CD14-positive monocyte (primary cell): ENCODE data around the gene RANGRF. TPM values are rescaled to one million over a fixed set of nuclear protein-coding genes. Genes with fewer than 3 reads are reported as not detected.
A peak's percentile ranks its signal among the peaks of the same experiment; 100 is the strongest.

Experiments
- DNase-seq, 3 donors: peaks; one replicate each; pipeline ENCODE4 v3.0.0-alpha.2; 2011 to 2022
- H2AFZ ChIP-seq: 2 replicates; pipeline ENCODE4 v1.6.0; 2012; ENCODE audit warnings: mild to moderate bottlenecking, low read depth, low read length, inconsistent platforms; ENCODE audit not compliant: insufficient read depth, poor library complexity, severe bottlenecking
- H3K27ac ChIP-seq, 2 donors: 1 replicate in 1 of 2; 2 replicates in 1 of 2; pipeline ENCODE4 v1.5.1; 2012 to 2013; ENCODE audit warnings: low read length in 2 of 2, control low read depth in 1 of 2, inconsistent platforms in 1 of 2, low read depth in 1 of 2, mild to moderate bottlenecking in 1 of 2
- H3K27me3 ChIP-seq, 2 donors: one replicate each; pipeline versions ENCODE4 v1.6.0 to v1.6.1; 2011 to 2013; ENCODE audit warnings: low read length in 2 of 2; ENCODE audit not compliant: control insufficient read depth in 2 of 2, insufficient read depth in 2 of 2
- H3K36me3 ChIP-seq, 2 donors: replicated peaks in 1 of 2; 1 replicate in 1 of 2; 2 replicates in 1 of 2; pipeline versions ENCODE4 v1.5.1 to v1.6.1; 2012 to 2013; ENCODE audit warnings: low read length in 2 of 2, control low read depth in 1 of 2, inconsistent platforms in 1 of 2, mild to moderate bottlenecking in 1 of 2; ENCODE audit not compliant: insufficient read depth in 2 of 2, control insufficient read depth in 1 of 2
- H3K4me1 ChIP-seq, 2 donors: 1 replicate in 1 of 2; 2 replicates in 1 of 2; pipeline versions ENCODE4 v1.5.1 to v1.6.1; 2012 to 2013; ENCODE audit warnings: low read length in 2 of 2, control low read depth in 1 of 2, inconsistent platforms in 1 of 2, mild to moderate bottlenecking in 1 of 2, moderate library complexity in 1 of 2; ENCODE audit not compliant: insufficient read depth in 2 of 2, control insufficient read depth in 1 of 2
- H3K4me2 ChIP-seq: replicated peaks from 2 replicates; pipeline ENCODE3; 2012; ENCODE audit warnings: low read length, moderate library complexity, mild to moderate bottlenecking; ENCODE audit not compliant: poor library complexity, severe bottlenecking; ENCODE audit errors: extremely low read depth
- H3K4me3 ChIP-seq, 3 experiments: fragments of 200-600 bp in 1 of 3; sonication (generic) in 1 of 3; replicated peaks in 1 of 3; 1 replicate in 2 of 3; 2 replicates in 1 of 3; pipeline ENCODE4 v1.5.1; 2011 to 2013; ENCODE audit warnings: low read length in 3 of 3, mild to moderate bottlenecking in 3 of 3, control low read depth in 2 of 3, low read depth in 2 of 3, inconsistent platforms in 1 of 3, moderate library complexity in 1 of 3
- H3K79me2 ChIP-seq: 2 replicates; pipeline ENCODE4 v1.6.0; 2012; ENCODE audit warnings: mild to moderate bottlenecking, control low read depth, inconsistent platforms, low read length, moderate library complexity; ENCODE audit not compliant: insufficient read depth
- H3K9ac ChIP-seq: 2 replicates; pipeline ENCODE4 v1.6.0; 2017; ENCODE audit warnings: low read length, mild to moderate bottlenecking; ENCODE audit not compliant: insufficient read depth, poor library complexity, severe bottlenecking
- H3K9me3 ChIP-seq, 2 donors: replicated peaks in 1 of 2; 1 replicate in 1 of 2; 2 replicates in 1 of 2; pipeline versions ENCODE4 v1.5.1 to v1.6.1; 2012 to 2013; ENCODE audit warnings: low read length in 2 of 2, control low read depth in 1 of 2; ENCODE audit not compliant: control insufficient read depth in 1 of 2, insufficient read depth in 1 of 2
- H4K20me1 ChIP-seq: 2 replicates; pipeline ENCODE4 v1.6.0; 2012; ENCODE audit warnings: mild to moderate bottlenecking, low read length, control low read depth, moderate library complexity; ENCODE audit not compliant: insufficient read depth
- H3K27ac Mint-ChIP-seq, 7 donors: one replicate each; pipeline ENCODE4 v1.8.0; 2020; ENCODE audit warnings: mild to moderate bottlenecking in 7 of 7, mixed read lengths in 7 of 7, moderate library complexity in 6 of 7, inconsistent platforms in 2 of 7
- H3K27me3 Mint-ChIP-seq, 3 donors: one replicate each; pipeline ENCODE4 v1.8.0; 2021 to 2022; ENCODE audit warnings: low read depth in 3 of 3, mild to moderate bottlenecking in 3 of 3, mixed read lengths in 3 of 3, moderate library complexity in 3 of 3, inconsistent platforms in 1 of 3
- H3K36me3 Mint-ChIP-seq, 2 donors: one replicate each; pipeline ENCODE4 v1.8.0; 2020; ENCODE audit warnings: mixed read lengths in 2 of 2, inconsistent platforms in 1 of 2, mild to moderate bottlenecking in 1 of 2
- H3K4me1 Mint-ChIP-seq: one replicate; pipeline ENCODE4 v1.8.0; 2020; ENCODE audit warnings: mild to moderate bottlenecking, mixed read lengths
- H3K4me3 Mint-ChIP-seq, 2 donors: one replicate each; pipeline ENCODE4 v1.8.0; 2020; ENCODE audit warnings: mild to moderate bottlenecking in 2 of 2, mixed read lengths in 2 of 2, moderate library complexity in 1 of 2
- H3K9me3 Mint-ChIP-seq, 7 donors: one replicate each; pipeline ENCODE4 v1.8.0; 2020 to 2022; ENCODE audit warnings: mixed read lengths in 7 of 7, mild to moderate bottlenecking in 6 of 7, moderate library complexity in 6 of 7, inconsistent platforms in 2 of 7
- WGBS: methylation state at CpG from one replicate; pipeline ENCODE4 v1.1.5; 2013; ENCODE audit warnings: missing lambda C conversion rate; ENCODE audit not compliant: insufficient coverage; 5-methylcytosine and 5-hydroxymethylcytosine counted together
- intact Hi-C, 2 donors: fragments of 100-400 bp; cut with micrococcal nuclease; formaldehyde crosslinking; loops; one replicate each; pipeline versions ENCODE4 v1.15.0 to v1.15.1; 2023
- polyA plus RNA-seq, 3 donors: library from polyadenylated mRNA; depleted of rRNA in 1 of 3; unstranded in 2 of 3; stranded (reverse) in 1 of 3; fragments of 300-500 nt in 2 of 3; fragments of >200 nt in 1 of 3; fragmentation: Illumina TruSeq in 2 of 3; gene quantifications; 1 replicate in 2 of 3; 2 replicates in 1 of 3; pipeline ENCODE4 v1.2.3, GENCODE V29; 2012 to 2021
- small RNA-seq: library from RNA; depleted of rRNA; stranded (forward); fragments of <200 nt; gene quantifications from one replicate; pipeline ENCODE3, GENCODE V24; 2012; ENCODE audit warnings: low read depth; ENCODE audit not compliant: insufficient read length
- TF ChIP-seq, protein P1 (sequence below): fragments of 200-600 bp; IDR thresholded peaks from one replicate; pipeline ENCODE4 v1.8.0; 2022; ENCODE audit warnings: antibody characterized with exemption, mild to moderate bottlenecking

Gene RANGRF
- polyA plus RNA-seq, 3 donors = 27.3 to 34.3 (median 31.7) TPM

DNA sequence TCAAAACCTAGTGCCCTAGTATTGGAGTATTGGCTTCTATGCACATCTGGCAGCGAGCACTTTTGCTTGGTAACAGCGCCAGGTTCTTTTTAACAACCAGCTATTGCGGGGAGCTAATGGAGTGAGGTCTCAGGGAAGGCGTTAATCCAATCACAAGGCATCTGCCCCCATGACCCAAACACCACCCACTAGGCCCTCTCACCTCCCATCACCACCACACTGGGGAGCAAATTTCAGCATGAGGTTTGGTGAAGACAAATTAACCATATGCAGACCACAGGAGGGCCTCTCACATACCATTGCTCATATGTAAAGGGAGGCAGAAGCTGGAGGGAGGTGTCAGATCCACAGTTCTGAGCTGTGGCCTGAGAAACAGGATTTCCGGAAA lies 50.3 kb downstream of the RANGRF start:
- TF ChIP-seq, protein P1, sequence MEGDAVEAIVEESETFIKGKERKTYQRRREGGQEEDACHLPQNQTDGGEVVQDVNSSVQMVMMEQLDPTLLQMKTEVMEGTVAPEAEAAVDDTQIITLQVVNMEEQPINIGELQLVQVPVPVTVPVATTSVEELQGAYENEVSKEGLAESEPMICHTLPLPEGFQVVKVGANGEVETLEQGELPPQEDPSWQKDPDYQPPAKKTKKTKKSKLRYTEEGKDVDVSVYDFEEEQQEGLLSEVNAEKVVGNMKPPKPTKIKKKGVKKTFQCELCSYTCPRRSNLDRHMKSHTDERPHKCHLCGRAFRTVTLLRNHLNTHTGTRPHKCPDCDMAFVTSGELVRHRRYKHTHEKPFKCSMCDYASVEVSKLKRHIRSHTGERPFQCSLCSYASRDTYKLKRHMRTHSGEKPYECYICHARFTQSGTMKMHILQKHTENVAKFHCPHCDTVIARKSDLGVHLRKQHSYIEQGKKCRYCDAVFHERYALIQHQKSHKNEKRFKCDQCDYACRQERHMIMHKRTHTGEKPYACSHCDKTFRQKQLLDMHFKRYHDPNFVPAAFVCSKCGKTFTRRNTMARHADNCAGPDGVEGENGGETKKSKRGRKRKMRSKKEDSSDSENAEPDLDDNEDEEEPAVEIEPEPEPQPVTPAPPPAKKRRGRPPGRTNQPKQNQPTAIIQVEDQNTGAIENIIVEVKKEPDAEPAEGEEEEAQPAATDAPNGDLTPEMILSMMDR = no peak
- Histone ChIP-seq H3K79me2 (no peaks in the 10 kb centered on the region), H3K9me3 (no peaks in the 10 kb centered on the region), H3K36me3 (no peaks in the 10 kb centered on the region), H3K4me2 (peak overlapping the region; percentile 73), H3K27ac (no peak overlapping the region), H2AFZ (peak overlapping the region; percentile 71), H4K20me1 (no peaks in the 10 kb centered on the region), H3K27me3 (no peaks in the 10 kb centered on the region), H3K4me1 (peaks cover 13 to 20% of the 10 kb centered on the region in 2 donors), H3K4me3 (peak overlapping the region in 1 of 3 experiments; percentile 61), H3K9ac (no peak overlapping the region)
- H3K27me3 Mint-ChIP-seq = peaks cover 6 to 11% (median 6%) of the 10 kb centered on the region in 3 donors
- H3K27ac Mint-ChIP-seq = peak overlapping the region in 5 of 7 donors; percentile 13 to 78 (median 64)
- H3K4me3 Mint-ChIP-seq = peak overlapping the region in 1 of 2 donors; percentile 82
- peaks cover 12% of the 10 kb centered on the region for H3K4me1 Mint-ChIP-seq
- WGBS = 100% methylated on average over 1 of the region's 5 CpGs
- intact Hi-C loops = no loop called here
- no peak for DNase-seq
- no peaks in the 10 kb centered on the region for H3K9me3 Mint-ChIP-seq
- H3K36me3 Mint-ChIP-seq = no peaks in the 10 kb centered on the region

DNA sequence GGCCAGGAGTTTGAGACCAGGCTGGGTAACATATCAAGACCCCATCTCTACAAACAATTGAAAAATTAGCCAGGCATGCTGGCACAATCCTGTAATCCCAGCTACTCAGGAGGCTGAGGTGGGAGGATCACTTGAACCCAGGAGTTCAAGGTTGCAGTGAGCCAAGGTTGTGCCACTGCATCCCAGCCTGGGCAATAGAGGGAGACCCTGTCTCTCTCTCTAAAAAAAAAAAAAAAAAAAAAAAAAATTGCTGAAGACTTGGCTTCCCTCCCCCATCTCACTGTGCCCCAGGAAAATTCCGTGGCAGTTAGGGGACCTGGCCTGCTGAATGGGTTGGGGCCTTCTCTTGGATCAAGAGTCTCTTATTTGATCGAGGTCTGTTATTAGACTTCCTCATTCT lies 51.1 kb downstream of the RANGRF start, which contains the start of gene ODF4:
ODF4 (plus strand) TSS at position 301 of the 400 bp plus-strand sequence. CDS start 212 bp downstream, outside the sequence.
- peaks cover 13 to 20% of the 10 kb centered on the region in 2 donors for H3K4me1 ChIP-seq
- Mint-ChIP-seq H3K27me3 (peaks cover 6 to 11% (median 8%) of the 10 kb centered on the region in 3 donors), H3K4me1 (peaks cover 12% of the 10 kb centered on the region), H3K36me3 (no peaks in the 10 kb centered on the region), H3K27ac (peak within 1 kb of the TSS in 5 of 7 donors; percentile 13 to 78 (median 64)), H3K4me3 (peak within 1 kb of the TSS in 1 of 2 donors; percentile 82), H3K9me3 (no peaks in the 10 kb centered on the region)
- H3K27me3 ChIP-seq = no peaks in the 10 kb centered on the region
- H3K27ac ChIP-seq = no peak within 1 kb of the TSS
- DNase-seq = no peak
- TF ChIP-seq, protein P1 = no peak
- H3K9ac ChIP-seq = no peak within 1 kb of the TSS
- H3K9me3 ChIP-seq = no peaks in the 10 kb centered on the region
- WGBS = no CpG with 5 or more reads among the region's 2 CpGs
- H3K36me3 ChIP-seq = no peaks in the 10 kb centered on the region
- no peaks in the 10 kb centered on the region for H4K20me1 ChIP-seq
- H3K4me2 ChIP-seq = peak within 1 kb of the TSS; percentile 73
- H2AFZ ChIP-seq = peak within 1 kb of the TSS; percentile 71
- intact Hi-C loops = no loop called here
- no peaks in the 10 kb centered on the region for H3K79me2 ChIP-seq
- H3K4me3 ChIP-seq = no peak within 1 kb of the TSS

Small RNA genes lying within 50 kb of the gene (small RNA-seq; reads per million reads assigned to genes)
- not detected for gene RF00265

Other genes starting within 250 kb of the RANGRF start
- 1 to 10 TPM; 1.7 to 2.8 (median 2.0) TPM for gene ALOX15B, start 249.6 kb upstream of the RANGRF start, polyA plus RNA-seq
- gene ALOX12B, start 201.0 kb upstream of the RANGRF start, polyA plus RNA-seq = not detected
- not detected for gene ALOXE3, start 170.2 kb upstream of the RANGRF start, polyA plus RNA-seq
- gene HES7, start 164.6 kb upstream of the RANGRF start, polyA plus RNA-seq = not detected
- 100 to 1,000 TPM in 1 of 3 donors, 1 to 10 TPM in 2; 5.6 to 457 (median 9.6) TPM for gene PER1, start 136.3 kb upstream of the RANGRF start, polyA plus RNA-seq
- gene VAMP2, start 125.7 kb upstream of the RANGRF start, polyA plus RNA-seq = 100 to 1,000 TPM in 1 of 3 donors, 10 to 100 TPM in 2; 10.2 to 139 (median 14.5) TPM
- 10 to 100 TPM; 20.5 to 37.4 (median 31.4) TPM for gene TMEM107, start 112.3 kb upstream of the RANGRF start, polyA plus RNA-seq
- gene BORCS6, start 98.5 kb upstream of the RANGRF start, polyA plus RNA-seq = 10 to 100 TPM in 2 of 3 donors, 1 to 10 TPM in 1; 5.4 to 14.1 (median 13.9) TPM
- gene AURKB, start 78.1 kb upstream of the RANGRF start, polyA plus RNA-seq = 1 to 10 TPM in 1 of 3 donors, under 1 TPM in 2; 0.38 to 4.2 (median 0.79) TPM
- 10 to 100 TPM in 1 of 3 donors, 1 to 10 TPM in 2; 2.2 to 49.1 (median 4.1) TPM for gene CTC1, start 40.6 kb upstream of the RANGRF start, polyA plus RNA-seq
- 10 to 100 TPM in 1 of 3 donors, 1 to 10 TPM in 2; 4.1 to 12.8 (median 4.4) TPM for gene PFAS, start 39.4 kb upstream of the RANGRF start, polyA plus RNA-seq
- gene SLC25A35, start 6.7 kb downstream of the RANGRF start, polyA plus RNA-seq = 10 to 100 TPM in 1 of 3 donors, 1 to 10 TPM in 1, under 1 TPM in 1; 0.96 to 10.9 (median 3.8) TPM
- gene ARHGEF15, start 21.6 kb downstream of the RANGRF start, polyA plus RNA-seq = not detected
- gene ODF4, start 51.2 kb downstream of the RANGRF start, polyA plus RNA-seq = not detected
- gene RPL26, start 94.5 kb downstream of the RANGRF start, polyA plus RNA-seq = 1,000 to 10,000 TPM in 1 of 3 donors, 100 to 1,000 TPM in 2; 859 to 4,469 (median 884) TPM
- gene RNF222, start 109.2 kb downstream of the RANGRF start, polyA plus RNA-seq = not detected
- gene NDEL1, start 147.2 kb downstream of the RANGRF start, polyA plus RNA-seq = 10 to 100 TPM; 29.8 to 58.3 (median 39.7) TPM